Dermis blood vessel endothelial cell (primary cell): ENCODE data around the gene PHRF1. TPM values are rescaled to one million over a fixed set of nuclear protein-coding genes. Genes with fewer than 3 reads are reported as not detected.

Experiments used
- DNase-seq: peaks from one replicate; pipeline ENCODE4 v3.0.0; 2010
- total RNA-seq: library from RNA; depleted of rRNA; stranded (reverse); fragments of >200 nt; gene quantifications from 2 replicates; pipeline ENCODE4 v1.2.3, GENCODE V29; 2014

PHRF1 gene
- total RNA-seq, 1 donor from 2014 or later = 27.7 TPM

DNA sequence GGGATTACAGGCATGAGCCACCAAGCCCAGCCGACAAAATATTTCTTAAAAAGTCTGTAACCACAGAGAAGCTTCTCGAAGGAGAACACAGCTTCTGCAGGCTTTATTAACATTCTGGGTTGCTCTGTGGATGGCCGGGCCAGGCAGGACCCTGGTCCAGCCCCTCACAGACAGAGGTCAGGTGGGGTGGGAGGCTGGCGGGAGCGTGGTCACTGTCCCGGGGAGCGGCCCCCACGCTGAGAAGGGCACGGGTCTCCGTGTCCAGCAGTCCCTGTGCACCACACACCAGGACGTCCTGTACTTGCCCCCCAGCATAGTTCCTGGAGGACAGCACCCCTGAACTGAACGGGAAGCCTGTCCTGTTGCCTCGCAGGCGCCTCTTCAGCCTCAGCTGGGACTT lies 80.2 kb downstream of the PHRF1 start:
- DNase-seq = no peak

- no peak for DNase-seq
Measured at GRCh38 chr11:656866-657265, 80.6 kb downstream of the PHRF1 start.

DNA sequence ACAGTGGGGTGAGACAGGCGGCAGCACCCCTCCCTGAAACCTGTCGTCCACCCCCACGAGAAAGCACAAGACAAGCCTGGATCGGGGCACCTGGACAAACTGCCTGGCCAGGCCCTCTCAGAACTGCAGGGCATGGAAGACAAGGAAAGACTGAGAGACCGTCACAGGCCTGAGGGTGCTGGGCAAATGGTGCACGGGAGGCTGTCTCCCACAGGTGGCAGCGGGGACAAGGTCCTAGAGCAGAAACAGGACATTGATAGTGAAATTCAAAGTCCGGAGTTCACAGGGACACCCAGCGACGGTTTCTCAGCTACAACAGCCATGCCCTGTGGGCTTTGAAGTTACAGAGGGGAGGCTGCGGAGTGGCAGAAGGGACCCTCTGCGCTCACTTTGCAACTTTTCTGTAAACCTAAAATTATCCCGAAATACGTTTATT lies 81.4 kb downstream of the PHRF1 start:
- no peak for DNase-seq

DNA sequence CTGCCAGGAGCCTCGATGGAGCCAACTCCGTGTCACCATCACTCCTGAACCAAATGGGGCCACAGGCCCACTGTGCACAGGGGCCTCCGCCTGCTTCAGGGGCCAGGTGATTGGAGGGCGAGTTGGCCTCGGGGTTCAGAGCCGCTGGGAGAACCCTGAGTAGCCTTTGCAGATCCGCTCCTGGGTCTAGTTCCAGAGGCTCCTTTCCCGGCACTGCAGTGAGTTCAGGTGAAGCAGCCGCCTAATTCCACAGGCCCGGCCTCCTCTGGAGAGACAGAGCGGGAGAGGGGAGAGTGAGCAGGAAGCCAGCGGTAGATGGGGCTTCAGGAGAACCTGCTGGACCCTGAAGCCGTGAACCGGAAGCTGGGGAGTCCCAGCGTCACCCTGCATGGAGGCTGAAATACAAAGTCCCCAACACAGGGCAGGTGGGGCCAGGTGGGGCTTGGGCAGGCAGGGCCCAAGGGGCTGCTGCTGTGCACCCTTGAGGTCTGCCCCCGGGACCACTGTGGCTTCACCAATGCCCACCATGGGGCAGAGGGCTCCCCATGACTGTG lies 83.3 kb downstream of the PHRF1 start:
- no peak for DNase-seq

GRCh38 chr11:660281-660680 lies 84.0 kb downstream of the PHRF1 start:
- DNase-seq = no peak

DNA sequence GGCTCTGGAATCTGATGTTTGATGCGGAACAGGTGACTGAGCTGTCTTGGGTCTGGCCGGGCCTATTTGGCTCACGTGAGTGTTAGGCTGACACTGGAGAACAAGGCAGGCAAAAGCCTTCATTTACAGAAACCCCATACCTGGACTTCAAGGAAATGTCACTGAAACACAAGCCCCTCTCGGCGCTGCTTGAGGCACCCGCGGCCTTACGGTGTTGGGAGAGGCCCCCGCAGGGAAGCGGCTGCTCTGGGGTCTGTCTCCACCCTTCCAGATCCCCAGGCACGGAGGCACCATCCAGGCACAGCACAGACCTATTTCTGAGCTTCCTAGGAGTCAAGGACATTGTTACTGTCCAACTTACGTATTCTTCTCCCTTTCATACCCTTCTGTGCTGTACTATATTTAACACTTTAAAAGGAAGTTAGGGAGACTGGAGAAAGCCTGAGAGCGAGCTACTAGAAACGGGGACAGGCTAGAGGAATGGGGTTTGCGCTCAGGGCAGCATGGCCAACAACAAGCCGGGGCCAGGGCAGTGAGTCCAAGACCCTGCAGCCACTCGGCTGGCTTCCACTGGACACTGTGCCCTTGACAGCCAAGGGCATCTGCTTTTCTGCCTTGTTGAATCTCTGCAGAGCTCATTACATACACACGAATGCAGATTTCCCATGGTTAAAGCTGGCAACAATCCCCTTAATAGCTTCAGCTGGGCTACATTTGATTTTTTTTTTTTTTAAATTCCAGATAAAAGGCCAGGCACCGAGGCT lies 84.6 kb downstream of the PHRF1 start:
- DNase-seq = no peak

Other genes with a start within 250 kb of the PHRF1 start
- 0.42 and 5.6 TPM in 2 replicates for gene B4GALNT4, start 207.0 kb upstream of the PHRF1 start, total RNA-seq
- gene PKP3, start 182.3 kb upstream of the PHRF1 start, total RNA-seq = 0.09 and 0.68 TPM in 2 replicates
- gene SIGIRR, start 161.5 kb upstream of the PHRF1 start, total RNA-seq = 43.2 and 52.2 TPM in 2 replicates
- gene ANO9, start 134.5 kb upstream of the PHRF1 start, total RNA-seq = 0.42 and 10.7 TPM in 2 replicates
- gene PTDSS2, start 126.2 kb upstream of the PHRF1 start, total RNA-seq = 34.5 and 50.2 TPM in 2 replicates
- 257 and 310 TPM in 2 replicates for gene RNH1, start 69.2 kb upstream of the PHRF1 start, total RNA-seq
- 51.6 and 70.2 TPM in 2 replicates for gene HRAS, start 40.9 kb upstream of the PHRF1 start, total RNA-seq
- 0.56 and 0.68 TPM in 2 replicates for gene LRRC56, start 38.9 kb upstream of the PHRF1 start, total RNA-seq
- gene LMNTD2, start 15.7 kb upstream of the PHRF1 start, total RNA-seq = 1.3 and 2.6 TPM in 2 replicates
- gene RASSF7, start 15.5 kb upstream of the PHRF1 start, total RNA-seq = 21.3 and 25.2 TPM in 2 replicates
- 16.8 and 24.2 TPM in 2 replicates for gene IRF7, start 39.5 kb downstream of the PHRF1 start, total RNA-seq
- gene CDHR5, start 48.5 kb downstream of the PHRF1 start, total RNA-seq = not detected in 2 replicates
- gene SCT, start 50.7 kb downstream of the PHRF1 start, total RNA-seq = not detected in 2 replicates
- gene DRD4, start 60.8 kb downstream of the PHRF1 start, total RNA-seq = under 0.01 TPM in 1 of 2 replicates, not detected in the other
- 36.8 and 40.8 TPM in 2 replicates for gene DEAF1, start 118.8 kb downstream of the PHRF1 start, total RNA-seq
- 10.7 and 12.4 TPM in 2 replicates for gene TMEM80, start 119.3 kb downstream of the PHRF1 start, total RNA-seq
- gene EPS8L2, start 129.8 kb downstream of the PHRF1 start, total RNA-seq = 2.7 and 3.1 TPM in 2 replicates
- 115 and 149 TPM in 2 replicates for gene TALDO1, start 171.0 kb downstream of the PHRF1 start, total RNA-seq
- gene GATD1, start 201.0 kb downstream of the PHRF1 start, total RNA-seq = 19.6 and 23.4 TPM in 2 replicates
- gene CEND1, start 213.6 kb downstream of the PHRF1 start, total RNA-seq = 0.14 and 0.17 TPM in 2 replicates
- gene SLC25A22, start 221.8 kb downstream of the PHRF1 start, total RNA-seq = 7.1 and 13.6 TPM in 2 replicates
- gene PIDD1, start 228.8 kb downstream of the PHRF1 start, total RNA-seq = 7.8 and 12.1 TPM in 2 replicates
- gene RPLP2, start 233.5 kb downstream of the PHRF1 start, total RNA-seq = 199 and 232 TPM in 2 replicates
- gene PNPLA2, start 242.4 kb downstream of the PHRF1 start, total RNA-seq = 41.4 and 76.9 TPM in 2 replicates